ENCODE results near the gene KLK8.

KLK8 gene, protein sequence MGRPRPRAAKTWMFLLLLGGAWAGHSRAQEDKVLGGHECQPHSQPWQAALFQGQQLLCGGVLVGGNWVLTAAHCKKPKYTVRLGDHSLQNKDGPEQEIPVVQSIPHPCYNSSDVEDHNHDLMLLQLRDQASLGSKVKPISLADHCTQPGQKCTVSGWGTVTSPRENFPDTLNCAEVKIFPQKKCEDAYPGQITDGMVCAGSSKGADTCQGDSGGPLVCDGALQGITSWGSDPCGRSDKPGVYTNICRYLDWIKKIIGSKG

GRCh38 chr19:51001515-51001914, at the start of gene KLK8:
Gene KLK8, minus strand, starts transcription at chr19:51001604. Its CDS starts 437 bp downstream, at chr19:51001167.
- no peak for DNase-seq

- DNase-seq: no peak
Measured at GRCh38 chr19:51047031-51047335, 45.6 kb upstream of the KLK8 start.

- DNase-seq: no peak
Measured at GRCh38 chr19:51044327-51044726, 42.9 kb upstream of the KLK8 start.

DNA sequence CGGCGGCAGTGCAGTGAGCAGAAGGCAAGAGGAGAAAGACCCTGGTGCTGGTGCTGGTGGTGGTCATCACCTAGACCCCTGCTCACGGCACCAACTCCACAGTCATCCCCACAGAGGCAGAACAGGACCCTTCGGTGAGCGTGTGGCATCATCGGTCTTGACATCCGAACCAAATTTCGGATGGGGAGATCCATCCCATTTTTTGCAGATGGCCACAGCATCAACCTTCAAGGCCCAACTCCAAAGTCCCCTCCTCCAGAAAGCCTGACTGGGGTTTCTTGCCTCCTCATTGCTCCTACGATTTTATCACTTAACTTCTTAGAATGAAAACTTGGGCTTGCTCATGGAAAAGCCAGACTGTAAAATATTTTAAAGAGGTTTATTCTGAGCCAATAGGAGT, 42.1 kb upstream of the KLK8 start:
- no peak for DNase-seq

- no peak for DNase-seq
Measured at GRCh38 chr19:51040151-51040550, 38.7 kb upstream of the KLK8 start.

DNA sequence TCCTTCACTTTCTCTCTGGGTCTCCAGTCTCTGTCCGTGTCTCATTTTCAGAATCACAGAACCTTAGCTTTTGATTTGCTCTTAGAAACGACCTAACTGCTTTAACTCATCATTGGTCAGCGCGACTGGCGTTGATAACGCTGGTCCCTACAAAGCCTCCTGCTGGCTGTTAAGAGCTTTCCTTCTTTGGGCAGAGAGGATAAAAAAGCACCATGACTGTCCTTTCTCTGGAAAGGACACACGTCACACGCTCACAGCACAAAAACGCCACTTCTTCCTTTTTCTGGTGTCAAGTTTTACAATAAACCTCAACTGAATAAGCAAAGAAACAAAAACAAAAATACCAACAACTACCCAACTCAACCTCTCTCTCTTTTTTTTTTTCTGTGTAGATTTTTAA, 35.1 kb upstream of the KLK8 start:
- DNase-seq: no peak

DNA sequence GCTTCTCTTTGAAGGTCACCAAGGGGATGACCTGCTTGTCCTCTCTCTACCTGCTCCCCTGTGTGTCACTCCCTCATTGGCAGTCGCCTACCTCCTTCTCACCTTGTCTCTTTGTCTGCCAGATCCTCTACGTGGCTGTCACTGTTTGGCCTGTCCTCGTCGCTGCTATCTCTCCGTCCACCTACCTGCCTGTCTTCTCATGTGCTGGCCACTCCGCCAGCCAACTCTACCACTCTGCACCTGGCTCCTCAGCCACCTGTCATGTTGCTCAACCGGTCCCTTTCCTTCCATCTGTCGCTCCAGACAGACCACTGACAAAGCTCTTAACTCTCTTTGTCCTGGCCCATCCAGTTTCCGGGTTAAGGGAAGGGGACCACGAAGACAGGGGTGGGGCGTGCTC, 33.3 kb upstream of the KLK8 start, which contains the start of gene KLK12:
TSS of gene KLK12 (minus strand) at position 299 of the 400 bp plus-strand sequence. CDS start 381 bp downstream, outside the sequence.
- no peak for DNase-seq

DNA sequence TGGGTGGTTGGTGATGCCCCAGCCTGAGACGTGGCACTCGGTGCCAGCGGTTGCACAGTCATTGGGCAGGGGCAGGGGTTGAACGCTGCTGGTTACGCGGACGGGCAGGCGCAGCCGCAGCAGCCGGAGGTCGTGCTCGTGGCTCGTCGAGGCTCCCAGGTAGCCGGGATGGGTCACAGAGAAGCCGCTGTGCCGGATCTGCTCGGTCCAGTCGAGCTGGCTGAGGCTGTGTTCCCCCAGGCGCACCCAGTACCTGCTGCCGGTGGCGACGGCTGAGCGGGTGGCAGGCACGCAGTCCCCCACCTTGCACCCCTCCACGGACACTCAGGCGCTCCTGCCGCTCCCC, 30.4 kb upstream of the KLK8 start:
- no peak for DNase-seq

GRCh38 chr19:51031220-51031879, 29.9 kb upstream of the KLK8 start:
- DNase-seq: no peak

DNA sequence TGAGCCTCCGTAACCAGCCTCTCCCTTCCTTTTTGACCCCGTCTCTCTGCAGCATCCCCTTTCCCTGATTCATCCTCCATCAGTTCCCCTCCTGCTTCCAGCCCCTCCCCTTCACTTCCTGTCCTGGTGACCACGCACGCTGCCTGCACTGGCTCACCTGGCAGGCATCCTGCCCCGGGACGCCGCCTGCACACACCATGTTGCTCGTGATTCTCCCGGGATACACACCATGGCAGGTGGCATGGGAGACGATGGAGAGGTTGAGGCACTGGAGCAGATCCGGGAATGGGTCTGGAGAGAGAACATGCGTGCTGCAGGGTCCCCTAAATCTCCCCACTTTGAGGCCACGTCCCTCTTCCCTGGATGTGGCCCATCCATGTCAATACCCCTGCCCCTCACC, 29.2 kb upstream of the KLK8 start:
- no peak for DNase-seq

DNA sequence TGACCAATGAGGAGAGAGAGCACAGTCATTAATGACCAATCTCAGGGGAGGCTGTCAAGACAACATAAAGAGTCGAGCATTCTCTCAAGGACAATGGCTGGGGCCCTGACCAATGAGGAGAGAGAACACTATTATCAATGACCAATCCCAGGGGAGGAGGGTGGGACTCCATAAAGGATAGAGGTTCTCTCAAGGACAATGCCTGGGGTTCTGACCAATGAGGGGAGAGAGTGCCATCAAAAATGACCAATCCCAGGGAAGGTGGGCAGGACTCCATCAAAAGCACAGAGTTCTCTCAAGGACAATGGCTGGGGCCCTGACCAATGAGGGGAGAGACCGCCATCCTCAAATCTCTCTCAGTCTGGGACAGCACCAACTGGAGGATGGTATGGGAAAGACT, 28.3 kb upstream of the KLK8 start:
- no peak for DNase-seq

- no peak for DNase-seq
Measured at GRCh38 chr19:51027873-51028272, 26.5 kb upstream of the KLK8 start.

DNA sequence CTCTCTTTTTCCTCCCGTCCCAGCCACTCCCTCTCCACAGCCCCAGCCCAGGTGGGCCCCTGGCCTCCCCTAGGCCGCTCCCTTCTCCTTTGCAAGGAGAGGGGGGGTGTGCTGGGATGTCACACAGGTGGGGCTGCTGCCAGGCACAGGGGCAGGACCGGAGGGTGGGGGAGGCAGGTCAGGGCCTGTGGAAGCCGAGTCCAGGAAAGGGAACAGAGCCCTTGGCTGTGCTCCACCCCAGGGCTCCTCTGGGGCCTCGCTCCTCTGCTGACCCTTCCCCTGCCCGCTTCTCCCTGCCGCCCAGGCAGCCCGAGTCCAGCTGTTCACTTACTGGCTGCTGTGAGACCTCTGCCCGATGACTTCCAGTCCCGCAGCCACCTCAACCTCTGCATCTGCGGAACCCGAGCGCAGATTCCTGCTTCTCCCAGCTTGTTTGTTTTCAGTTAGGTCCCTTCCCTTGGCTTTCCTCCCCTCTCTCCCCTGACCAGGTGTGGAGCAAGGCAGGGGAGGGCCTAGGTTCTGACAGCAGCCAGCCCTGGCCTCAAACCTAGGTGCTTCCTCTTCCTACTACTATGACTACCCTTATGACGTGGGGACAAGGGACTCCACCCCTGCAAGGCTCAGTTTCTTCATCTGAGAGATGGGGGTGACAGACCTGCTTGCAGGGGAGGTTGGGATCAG, 25.9 kb upstream of the KLK8 start:
- no peak for DNase-seq

DNA sequence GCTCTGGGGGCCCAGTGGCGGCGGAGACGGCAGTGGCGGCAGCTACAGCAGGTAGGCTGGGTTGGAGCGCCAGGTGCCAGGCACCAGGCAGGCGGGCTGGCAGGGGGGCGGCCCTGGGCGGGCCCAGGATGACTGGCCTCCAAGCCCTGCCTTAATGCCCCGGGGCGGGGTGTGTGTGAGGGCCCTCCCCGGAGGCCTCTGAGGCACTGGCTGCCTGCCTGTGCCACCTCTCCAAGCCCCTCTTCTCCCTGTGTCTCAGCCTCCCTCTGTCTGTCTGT, 25.1 kb upstream of the KLK8 start, which contains the start of gene KLK11:
TSS of gene KLK11 (minus strand) at position 63 of the 278 bp plus-strand sequence. CDS start 985 bp downstream, outside the sequence.
- DNase-seq: peak; percentile 34

- no peak for DNase-seq
Measured at GRCh38 chr19:51025809-51026553, 24.6 kb upstream of the KLK8 start.

DNA sequence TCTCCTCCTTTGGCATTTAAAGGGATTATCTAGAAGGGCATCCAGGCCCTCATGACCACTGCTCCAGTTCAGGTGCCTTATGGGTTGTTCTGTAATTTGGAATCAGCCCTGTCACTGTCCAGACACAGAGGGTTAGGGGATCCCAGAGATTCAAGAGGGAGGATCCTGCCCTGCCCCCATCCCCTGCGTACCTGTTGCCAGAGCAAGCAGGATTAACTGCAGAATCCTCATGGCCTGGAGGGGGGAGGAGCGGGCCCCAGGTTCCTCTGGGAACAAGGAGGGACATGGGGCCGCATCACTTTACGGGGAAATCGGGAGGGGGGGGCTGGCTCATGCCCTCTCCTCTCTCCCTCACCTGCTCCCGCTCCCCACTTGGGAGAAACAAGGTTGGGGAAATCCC, 24.0 kb upstream of the KLK8 start:
- no peak for DNase-seq

DNA sequence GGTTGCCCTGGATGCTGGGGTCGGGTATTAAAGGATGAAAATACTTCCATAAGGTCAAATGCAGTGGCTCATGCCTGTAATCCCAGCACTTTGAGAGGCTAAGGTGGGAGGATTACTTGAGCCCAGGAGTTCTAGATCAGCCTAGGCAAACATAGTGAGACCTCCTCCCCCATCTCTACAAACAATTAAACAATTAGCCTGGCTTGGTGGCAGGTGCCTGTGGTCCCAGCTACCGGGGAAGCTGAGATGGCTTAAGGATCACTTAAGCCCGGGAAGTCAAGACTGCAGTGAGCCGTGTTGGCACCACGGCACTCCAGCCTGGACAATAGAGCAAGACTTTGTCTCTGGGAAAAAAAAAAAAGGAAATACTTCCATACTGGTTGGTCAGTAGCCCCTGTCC, 23.5 kb upstream of the KLK8 start:
- DNase-seq: no peak

GRCh38 chr19:51023946-51024345, 22.5 kb upstream of the KLK8 start:
- no peak for DNase-seq

GRCh38 chr19:51022526-51022925, 21.1 kb upstream of the KLK8 start:
- no peak for DNase-seq

- DNase-seq: peak; percentile 62
Measured at GRCh38 chr19:51020988-51021651, 19.7 kb upstream of the KLK8 start.

DNA sequence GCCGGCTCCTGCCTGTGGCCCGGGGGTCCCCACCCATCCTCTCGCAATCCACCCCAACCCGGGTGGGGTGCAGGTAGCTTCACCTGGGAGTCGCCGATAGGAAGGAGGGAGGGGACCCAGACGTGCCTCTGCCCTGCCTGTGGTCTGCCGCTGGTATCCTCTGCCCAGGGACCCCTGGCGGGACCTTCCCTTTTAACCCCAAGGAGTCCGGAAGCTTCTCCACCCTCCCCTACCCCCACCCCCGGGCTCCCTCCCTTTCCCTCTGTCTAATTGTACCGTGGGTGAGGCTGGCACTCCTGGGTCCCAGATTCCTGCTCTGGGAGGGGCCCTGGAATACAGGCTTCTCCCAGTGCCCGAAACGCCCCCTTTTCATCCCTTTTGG, 18.1 kb upstream of the KLK8 start, which contains the start of gene KLK10:
TSS of gene KLK10 (minus strand) at position 166 of the 382 bp plus-strand sequence. CDS start 579 bp downstream, outside the sequence.
- no peak for DNase-seq

- DNase-seq: no peak
Measured at GRCh38 chr19:51018745-51019543, 17.5 kb upstream of the KLK8 start.
